COLO829 (cell line): ENCODE results near the gene AKR1B15.
"Not testable (repeated sequence)": the region's sequence is repeated elsewhere in the genome, so short reads cannot be mapped to it uniquely, and the experiment has no call there.

Experiments
- DNase-seq: peaks from one replicate; pipeline ENCODE4 v3.0.0; 2012; ENCODE audit warnings: low spot score

Gene AKR1B15

DNA sequence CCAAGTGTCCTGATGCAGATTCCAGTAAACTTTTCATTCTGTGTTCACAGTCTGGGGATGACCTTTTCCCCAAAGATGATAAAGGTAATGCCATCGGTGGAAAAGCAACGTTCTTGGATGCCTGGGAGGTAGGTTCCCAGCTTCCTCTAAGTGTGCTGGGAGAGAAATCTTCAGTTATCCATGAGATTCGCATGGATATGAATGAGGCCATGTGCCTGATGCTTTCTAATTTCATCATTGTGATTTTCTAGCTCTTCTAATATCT is 16.0 kb upstream of the AKR1B15 start:
- DNase-seq, result no peak

DNA sequence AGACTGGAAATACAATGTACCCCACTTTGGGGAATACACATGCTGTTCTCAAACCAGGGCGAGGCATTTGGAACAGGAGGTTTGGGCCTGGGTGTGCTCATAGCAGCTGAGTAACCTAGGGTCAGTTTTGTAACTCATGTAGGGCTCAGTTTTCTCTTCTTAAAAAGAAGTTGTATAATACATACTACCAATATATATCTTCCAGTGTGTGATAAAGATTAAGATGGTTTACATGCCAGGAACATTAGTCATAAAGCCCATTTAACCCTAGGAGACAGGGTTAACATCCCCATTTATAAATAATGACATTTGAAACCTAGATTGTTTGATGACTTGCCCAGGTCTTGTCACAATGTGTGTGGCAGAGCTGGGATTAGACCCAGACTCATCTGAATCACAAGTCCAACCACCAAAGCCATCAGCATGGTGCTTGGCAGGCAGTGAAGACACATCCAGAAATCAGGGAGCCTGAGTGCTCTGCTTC is 15.6 kb upstream of the AKR1B15 start:
- DNase-seq, result no peak

DNA sequence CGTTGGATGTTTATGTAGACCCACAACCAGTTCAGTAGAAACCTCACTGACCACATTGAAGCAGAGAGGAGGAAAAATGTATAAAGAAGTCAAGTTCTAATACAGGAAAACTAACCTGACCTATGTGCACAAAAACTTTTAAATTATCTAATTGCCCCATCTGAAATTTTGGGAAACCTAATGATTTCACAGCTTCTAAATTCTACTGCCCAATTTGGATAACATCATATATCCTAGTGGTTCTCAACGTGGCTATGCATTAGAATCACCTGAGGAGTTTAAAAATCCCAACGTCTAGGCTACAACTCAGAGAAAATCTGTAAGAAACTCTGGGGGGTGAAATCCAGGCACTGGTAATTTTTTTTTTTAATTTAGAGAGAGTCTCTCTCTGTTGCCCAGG is 14.3 kb upstream of the AKR1B15 start:
- no peak for DNase-seq

DNA sequence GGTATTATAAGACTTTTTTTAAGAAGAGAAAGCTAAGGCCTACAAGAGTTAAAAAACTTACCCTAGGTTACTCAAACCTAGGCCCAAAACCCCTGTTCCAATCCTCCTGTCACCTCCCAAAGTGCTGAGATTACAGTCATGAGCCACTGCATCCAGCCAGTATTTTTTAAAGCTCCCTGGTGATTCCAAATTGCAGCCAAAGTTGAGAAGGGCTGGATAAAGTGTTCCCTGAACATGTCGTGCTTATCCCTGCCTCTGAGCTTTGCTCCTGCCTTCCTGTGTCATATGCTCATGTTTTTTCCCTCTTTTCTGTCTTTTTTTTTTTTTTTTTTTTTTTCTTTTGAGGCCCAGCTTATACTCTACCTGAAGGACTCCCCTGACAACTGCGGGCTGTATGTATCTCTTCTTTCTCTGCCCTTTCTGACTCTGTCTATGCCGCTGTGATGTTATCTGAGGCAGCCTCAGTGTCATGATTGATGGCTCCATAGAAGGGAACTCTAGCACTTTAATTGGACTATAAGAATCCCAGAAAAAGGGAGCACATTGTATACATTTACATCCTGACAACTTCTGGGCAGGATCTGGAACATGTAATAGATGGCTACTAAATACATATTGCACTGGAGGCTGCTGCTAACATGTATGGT is 13.5 kb upstream of the AKR1B15 start:
- no peak for DNase-seq

DNA sequence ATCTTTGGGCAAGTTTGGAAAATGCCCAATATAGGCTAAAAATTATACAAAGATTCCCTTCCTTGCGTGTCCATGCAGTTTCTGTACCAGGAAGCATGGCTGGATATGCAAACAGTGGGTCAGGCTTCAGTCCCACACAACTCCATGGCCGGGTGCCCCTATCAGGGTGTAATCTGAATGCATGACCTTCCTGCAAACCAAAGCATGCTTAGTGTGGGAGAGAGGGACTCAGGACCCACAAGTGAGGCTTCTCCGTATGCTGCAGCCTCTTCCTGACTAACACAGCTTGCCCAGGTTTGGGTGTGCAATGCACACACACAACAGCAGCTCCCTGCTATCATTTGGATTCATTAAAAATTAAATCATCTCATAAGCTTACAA is 13.0 kb upstream of the AKR1B15 start:
- no peak for DNase-seq

DNA sequence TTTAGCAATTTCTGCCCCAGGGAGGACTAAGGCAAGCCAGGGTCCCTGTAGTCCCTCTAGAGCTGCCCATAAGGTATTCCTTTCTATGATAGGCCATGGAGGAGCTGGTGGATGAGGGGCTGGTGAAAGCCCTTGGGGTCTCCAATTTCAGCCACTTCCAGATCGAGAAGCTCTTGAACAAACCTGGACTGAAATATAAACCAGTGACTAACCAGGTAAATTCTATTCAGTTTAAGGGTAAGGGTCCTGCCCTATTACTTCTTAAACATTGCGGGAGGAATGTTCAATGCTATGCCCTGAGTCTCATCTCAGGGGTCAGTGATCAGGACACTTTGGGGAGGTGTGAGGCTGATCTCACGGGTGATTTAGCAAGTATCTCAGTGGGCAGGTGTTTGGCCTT is 12.4 kb upstream of the AKR1B15 start:
- not testable (repeated sequence) for DNase-seq

DNA sequence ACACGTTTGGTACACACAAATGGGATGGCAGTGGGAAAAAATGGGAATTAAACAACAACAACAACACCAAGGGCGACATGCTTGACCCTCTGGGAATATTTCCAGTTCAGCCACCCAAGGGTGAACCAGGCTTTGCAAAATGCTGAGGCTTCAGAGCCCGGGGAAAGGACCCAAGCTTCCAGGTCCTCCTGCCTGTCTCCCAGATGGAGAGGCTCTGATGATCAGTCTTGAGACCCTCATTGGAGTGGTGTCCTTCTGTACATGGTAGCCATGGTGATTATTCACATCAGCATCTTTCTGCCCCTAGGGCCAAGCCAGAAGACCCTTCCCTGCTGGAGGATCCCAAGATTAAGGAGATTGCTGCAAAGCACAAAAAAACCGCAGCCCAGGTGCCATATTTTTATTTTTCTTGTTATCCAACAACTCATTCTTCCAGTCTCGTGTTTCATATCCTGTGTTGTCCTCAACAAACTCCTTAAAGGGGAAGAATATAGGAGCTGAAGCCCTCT is 11.6 kb upstream of the AKR1B15 start:
- not testable (repeated sequence) for DNase-seq

DNA sequence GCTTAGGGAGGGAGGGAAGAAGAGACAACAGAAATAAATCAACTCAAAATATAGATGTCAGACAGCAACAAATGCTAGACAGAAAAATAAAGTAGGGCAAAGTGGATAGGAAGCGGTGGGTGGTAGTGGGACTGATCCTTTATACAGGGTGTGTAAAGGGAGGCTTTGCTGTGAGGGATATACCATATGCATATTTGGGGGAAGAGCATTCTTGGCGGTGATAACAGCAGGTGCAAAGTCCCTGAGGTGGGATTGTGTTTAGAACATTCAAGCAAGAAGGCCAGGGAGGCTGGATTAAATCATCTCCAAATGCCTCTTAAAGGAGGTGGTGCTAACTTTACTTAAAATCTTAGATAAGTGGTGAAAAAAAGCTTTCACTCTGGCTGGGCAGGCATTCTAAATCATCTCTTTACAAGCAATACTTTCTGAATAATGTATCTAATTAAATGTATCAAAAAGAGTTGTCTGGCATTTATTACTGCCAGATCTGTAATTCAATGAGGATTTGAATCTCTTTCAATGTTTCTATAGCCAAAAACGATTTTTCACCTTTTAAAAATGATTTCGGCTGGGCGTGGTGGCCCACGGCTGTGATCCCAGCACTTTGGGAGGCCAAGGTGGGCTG is 9.4 kb upstream of the AKR1B15 start:
- DNase-seq, result no peak

DNA sequence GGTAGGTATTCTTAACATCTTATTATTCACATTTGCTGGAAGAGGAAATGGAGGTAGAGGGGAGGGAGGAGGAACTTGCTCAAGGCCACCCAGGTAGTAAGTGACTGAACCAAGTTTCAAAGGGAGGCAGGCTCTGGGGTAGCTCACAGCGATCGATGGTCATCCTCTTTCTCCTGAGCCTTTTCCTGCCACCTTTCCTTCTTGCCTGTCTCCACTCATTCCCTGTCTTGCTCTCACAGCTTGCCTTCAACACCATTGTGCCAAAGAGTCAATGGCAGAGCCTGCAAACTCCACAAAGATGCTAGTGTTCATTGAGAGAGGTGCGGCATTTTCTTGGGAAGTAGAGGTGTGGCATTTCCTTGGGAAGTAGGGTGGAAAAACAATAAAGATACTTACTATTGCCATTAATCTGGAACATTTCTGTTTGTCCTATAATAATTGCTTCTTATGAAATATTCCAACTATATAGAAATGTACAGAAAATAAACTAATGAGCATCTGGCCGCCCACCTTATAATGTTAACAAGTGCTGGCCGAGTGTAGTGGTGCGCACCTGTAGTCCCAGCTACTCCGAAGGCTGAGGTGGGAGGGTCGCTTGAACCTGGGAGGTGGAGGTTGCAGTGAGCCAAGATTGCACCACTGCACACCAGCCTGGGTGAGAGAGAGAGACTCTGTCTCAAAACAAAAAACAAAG is 7.3 kb upstream of the AKR1B15 start:
- not testable (repeated sequence) for DNase-seq

DNA sequence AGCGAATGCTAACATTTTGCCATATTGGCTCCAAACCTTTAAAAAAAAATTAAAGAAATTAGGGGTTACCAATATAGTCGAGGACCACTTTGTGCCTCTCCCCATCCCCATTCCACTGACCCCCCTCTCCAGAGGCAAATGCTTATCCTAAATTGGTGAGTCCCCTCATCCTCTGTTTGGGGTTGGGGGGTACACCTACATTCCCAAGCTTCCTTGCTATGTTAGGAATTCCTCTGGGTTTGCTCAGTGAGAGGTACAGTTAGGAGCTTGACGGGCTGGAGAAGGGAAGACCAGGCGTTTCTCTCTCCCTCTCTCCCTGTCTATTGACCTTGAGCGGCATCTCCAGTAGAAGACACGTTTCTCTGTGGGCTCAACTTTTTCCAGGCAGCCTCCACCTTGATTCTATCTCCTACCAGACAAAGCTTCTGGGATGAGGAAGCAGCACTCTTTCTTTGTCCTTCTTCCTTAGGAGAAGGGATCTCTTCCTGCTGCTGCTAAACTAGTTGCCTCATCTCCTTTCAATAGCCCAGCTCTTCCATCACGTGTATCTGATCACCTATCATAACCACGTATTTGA is 6.6 kb upstream of the AKR1B15 start:
- DNase-seq, result no peak

DNA sequence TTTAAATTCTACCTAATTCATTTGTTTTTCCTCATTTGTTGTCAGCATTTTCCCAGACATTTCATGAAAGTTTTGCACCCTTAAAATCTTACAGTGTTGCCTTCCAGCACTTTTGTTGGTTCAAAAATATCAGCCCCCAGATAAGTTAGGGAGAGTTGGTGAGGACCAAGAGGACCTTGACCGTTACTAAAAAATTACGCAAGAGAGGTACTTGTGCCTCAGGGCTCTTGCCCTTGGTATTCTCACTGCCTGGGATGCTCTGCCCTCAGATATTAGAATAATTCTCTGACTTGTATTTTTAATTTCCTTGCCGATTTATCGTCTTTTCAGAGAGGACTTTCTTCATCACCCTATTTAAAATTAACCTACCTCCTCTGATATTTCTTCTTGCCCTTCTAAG is 3.5 kb upstream of the AKR1B15 start:
- no peak for DNase-seq

DNA sequence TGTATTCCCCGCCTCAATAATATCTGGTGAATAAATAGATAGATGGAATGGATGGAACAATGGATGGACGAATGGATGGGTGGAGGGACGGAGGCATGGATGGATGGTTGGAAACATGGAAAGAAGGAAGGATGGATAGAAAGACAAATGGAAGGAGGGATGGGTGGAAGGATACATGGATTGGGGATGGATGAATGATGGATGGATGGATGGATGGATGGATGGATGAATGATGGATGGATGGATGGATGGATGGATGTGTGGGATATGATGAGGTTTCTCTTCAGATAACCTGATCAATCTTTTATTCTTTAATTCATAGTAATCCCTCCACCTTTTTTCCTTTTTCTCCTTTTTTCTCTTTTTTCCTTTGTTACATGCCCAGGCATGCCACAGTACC is 3.0 kb upstream of the AKR1B15 start:
- DNase-seq, result no peak

DNA sequence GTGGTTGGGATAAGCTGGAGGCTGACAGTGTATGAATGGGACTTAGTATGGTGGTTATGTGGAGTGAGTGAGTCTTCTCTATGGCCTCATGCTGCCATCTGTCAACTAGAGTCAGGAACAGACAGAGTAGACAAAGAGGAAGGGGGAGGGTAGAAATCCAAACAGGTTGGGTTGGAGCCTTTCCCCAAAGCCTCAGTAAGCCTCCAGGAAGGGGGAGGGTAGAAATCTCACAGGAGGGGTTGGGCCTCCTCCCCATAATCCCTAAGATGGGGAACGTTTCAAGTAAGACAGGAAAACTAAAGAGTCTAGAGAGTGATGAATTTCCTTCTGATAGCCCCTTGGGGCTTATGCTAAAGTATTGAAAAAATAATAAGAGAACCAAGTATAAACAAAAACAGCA is 2.0 kb upstream of the AKR1B15 start:
- peak; percentile 40 for DNase-seq

DNA sequence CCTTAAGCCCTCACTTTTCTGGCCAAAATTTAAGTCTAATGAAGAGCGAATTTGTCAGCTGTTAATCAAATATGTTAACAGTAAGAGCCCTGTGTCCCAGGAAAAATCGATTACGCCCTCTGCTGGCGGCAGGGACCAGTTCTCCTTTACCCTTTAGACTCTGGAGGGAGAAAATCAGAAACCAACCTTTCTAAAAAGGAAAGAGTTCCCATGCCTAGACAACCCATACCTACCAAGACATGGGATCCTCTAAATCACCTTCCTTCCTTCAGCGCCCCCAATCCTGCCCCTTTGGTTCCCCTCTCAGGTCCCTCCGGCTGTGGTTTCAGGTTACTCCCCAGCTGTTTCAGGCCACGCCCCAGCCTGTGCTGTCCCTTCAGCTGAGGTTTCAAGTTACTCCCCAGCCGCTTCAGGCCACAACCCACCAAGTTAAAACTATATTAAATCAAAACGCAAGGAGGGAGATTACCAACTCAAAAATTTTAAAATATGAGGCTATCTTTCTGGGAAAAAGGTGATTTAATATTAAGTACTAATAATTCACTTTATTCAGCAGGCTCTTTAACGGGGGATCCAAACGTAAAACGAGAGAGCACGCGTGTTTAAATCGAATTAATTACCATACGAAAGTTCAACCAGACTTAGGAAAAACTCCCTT is 1.4 kb upstream of the AKR1B15 start:
- peak; percentile 97 for DNase-seq

DNA sequence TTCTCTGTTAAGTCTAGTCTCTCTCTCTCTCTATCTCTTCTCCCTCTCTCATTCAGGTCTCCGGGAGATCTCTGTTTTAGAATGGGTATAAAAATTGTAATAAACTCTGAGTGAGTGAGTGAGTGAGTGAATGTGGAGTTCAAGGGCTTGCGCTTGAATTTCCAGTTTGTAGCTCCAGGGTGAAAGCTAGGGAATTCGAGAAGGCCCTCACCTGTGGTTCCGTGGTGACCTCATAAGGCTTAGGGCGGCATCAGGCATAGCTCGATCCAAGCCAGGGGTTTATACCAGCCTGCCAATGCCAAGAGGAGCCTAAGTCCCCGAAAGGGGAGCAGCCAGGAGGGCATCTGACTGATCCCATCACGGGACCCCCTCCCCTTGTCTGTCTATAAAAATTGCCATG is 456 bp downstream of the AKR1B15 start:
- DNase-seq, result no peak

DNA sequence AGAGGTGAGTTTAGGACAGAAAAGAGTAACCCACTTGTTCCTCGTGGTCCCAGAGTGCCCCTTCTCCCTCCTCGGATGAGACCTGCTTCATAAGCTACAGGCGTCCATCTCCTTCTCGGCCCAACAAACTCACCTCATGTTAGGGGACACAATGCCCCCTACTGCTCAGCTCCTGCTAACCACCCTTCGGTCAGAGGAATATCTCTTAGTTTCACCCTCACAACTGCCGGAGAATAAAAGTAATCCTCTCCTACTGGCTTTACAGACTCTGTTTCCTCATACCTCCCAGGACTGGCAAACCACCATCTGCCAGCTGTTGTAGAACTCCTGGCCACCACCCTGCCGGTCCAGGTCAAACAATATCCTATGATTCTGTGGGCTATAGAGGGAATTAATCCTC is 3.2 kb downstream of the AKR1B15 start:
- no peak for DNase-seq

DNA sequence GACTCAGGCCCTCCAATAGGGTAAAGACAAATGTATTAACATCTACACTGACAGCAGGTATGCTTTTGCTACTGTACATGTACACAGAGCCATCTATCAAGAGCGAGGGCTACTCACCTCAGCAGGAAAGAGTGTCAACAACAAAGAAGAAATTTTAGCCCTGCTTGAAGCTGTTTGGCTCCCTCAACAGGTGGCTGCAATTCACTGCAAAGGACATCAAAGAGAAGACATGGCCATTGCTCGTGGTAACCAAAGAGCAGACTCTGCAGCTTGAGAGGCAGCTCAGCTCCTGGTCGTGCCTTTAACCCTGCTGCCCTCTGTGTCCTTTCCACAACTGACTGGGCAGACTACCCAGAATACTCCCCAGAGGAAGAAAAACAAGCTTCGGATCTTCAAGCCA is 5.1 kb downstream of the AKR1B15 start:
- DNase-seq, result no peak

DNA sequence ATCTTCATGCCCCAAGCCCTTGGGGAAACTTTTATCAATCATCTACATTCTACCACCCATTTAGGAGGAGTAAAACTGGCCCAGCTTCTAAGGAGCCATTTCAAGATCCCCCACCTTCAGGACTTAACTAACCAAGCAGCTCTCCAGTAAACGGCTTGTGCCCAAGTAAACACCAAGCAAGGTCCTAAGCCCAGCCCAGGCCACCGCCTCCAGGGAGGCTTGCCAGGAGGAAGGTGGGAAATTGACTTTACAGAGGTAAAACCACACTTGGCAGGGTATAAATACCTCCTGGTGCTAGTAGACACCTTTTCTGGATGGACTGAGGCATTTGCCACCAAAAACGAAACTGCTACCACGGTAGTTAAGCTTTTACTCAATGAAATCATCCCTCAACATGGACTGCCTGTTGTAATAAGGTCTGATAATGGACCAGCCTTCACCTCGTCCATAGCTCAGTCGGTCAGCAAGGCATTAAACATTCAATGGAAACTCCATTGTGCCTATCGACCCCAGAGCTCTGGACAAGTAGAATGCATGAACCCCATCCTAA is 5.6 kb downstream of the AKR1B15 start:
- DNase-seq, result no peak

DNA sequence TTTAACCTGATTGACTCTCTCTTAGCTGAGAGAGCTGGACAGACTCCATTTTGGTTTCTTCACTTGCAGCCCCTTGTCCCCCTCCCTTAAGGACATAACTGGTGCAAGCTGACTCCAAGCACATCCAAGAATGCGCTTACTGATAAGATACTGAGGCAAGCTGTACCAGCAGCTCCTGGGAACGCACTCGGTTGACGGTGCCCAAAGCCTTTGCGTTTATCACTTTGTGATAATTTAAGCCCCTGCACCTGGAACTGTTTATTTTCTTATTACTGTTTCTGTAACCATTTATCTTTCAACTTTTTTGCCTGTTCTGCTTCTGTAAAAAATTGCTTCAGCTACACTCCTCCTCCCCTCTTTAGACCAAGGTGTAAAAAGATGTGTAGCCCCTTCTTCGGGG is 8.5 kb downstream of the AKR1B15 start:
- no peak for DNase-seq

DNA sequence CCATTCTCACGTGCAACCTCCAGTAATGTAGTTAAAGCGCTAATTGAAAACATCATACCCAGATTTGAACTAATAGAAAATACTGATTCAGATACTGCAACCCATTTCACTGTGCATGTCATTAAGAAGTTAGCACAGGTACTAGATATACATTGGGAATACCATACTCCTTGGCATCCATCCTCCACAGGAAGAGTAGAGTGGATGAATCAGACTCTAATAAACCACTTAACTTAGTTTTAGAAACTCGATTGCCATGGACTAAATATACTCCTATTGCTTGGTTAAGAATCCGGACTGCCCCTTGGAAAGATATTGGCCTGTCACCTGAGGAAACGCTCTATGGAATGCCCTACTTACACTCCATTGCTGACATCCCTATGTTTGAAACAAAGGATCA is 9.5 kb downstream of the AKR1B15 start:
- DNase-seq, result no peak

DNA sequence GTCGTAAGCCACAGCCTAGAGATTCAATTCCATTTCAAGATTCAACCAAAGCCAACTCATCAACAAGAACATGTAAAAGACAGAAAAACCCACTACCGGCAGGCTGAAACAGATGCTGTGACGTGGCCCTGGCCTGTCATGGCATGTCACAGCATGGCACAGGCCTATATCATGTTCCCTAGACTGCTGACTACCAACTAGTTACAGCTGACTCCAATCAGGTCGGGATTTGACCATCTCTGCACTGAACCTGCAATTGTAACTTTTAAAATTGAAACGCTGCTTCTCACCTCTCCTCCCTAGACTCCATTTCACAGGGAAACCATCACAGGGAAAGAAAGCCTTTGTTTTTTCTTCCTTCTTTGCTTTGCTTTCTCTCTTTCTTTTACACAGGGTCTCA is 12.7 kb downstream of the AKR1B15 start:
- DNase-seq, result not testable (repeated sequence)

DNA sequence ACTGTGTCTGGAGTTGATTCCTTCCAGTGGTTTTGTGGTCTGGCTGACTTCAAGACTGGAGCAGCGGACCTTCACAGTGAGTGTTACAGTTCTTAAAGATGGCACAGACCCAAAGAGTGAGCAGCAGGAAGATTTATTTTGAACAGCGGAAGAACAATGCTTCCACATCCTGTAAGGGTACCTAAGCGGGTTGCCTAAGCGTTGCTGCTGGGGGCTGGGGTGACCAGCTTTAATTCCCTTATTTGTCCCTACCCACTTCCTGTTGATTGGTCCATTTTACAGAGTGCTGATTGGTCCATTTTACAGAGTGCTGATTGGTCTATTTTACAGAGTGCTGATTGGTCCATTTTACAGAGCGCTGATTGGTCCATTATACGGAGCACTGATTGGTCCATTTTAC is 13.2 kb downstream of the AKR1B15 start:
- DNase-seq, result no peak

DNA sequence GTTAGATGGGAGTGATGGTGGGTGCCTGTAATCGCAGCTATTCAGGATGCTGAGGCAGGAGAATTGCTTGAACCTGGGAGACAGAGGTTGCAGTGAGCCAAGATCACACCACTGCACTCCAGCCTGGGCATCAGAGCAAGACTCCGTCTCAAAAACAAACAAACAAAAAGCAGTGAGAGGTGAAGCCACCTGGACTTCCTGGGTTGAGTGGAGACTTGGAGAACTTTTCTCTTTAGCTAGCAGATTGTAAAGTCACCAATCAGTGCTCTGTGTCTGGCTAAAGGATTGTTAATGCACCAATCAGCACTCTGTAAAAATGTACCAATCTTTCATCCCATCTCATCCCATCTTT is 14.5 kb downstream of the AKR1B15 start:
- not testable (repeated sequence) for DNase-seq
